ENCODE measurements around the gene TPGS1. TPM values are rescaled to one million over a fixed set of nuclear protein-coding genes. Genes with fewer than 3 reads are reported as not detected.

TPGS1 gene
- total and polyA plus RNA-seq, 2 of the 8 experiments (the other 6 are each of a cell fraction or from before 2014, with no cell fraction given) = 9.1 to 10.6 TPM

DNA sequence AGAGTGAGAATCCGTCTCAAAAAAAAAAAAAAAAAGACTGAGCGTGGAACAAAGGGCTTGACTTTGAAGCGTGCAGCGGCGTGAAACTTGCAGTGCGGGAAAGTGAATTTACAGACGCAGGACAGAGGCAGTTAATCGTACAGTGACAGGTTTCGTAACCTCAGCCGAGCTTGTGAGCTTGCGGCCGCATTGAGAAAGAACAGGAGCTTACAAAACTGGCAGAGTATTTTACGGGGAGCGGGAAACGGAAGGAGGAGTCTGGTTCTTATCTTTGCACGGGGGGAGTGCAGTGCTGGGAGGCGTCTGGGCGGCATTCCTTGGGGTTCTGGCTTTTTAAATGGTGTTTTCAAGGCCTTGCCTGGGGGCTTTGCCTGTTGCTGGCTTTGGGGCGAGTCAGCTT, 59.1 kb downstream of the TPGS1 start:
- Histone ChIP-seq H4K20me1 (replicated peaks in 1 of 2; ENCODE audit: control insufficient read depth in 1 of 2, insufficient read depth in 2 of 2, low read length in 2 of 2) (no peaks in the 10 kb centered on the region), H3K79me1 (ENCODE audit: low read depth, low read length) (no peaks in the 10 kb centered on the region), H3K9ac (replicated peaks in 1 of 4; ENCODE audit: extremely low read depth in 1 of 4, low read depth in 3 of 4, low read length in 3 of 4) (no peak overlapping the region), H2BK20ac (ENCODE audit: low read length) (no peak overlapping the region), H3K9me3 (ENCODE audit: insufficient read depth in 2 of 2, low read depth in 1 of 2, low read length in 1 of 2) (peaks cover 0 to 5% of the 10 kb centered on the region in 2 experiments; a peak in 1 of 4 replicates), H3K79me2 (ENCODE audit: control insufficient read depth in 1 of 2, insufficient read depth in 2 of 2, low read length in 2 of 2) (no peaks in the 10 kb centered on the region), H4K91ac (replicated peaks; ENCODE audit: insufficient read length, low read length) (no peak overlapping the region), H2AFZ (ENCODE audit: low read length) (no peak overlapping the region), H3K14ac (ENCODE audit: insufficient read length) (no peak overlapping the region), H3K4ac (replicated peaks; ENCODE audit: insufficient read length, low read depth, low read length) (no peak overlapping the region), H3K23me2 (ENCODE audit: low read depth, low read length) (peaks cover 5% of the 10 kb centered on the region; the same call in 1 of the 2 replicates), H3K27me3 (replicated peaks in 1 of 4; ENCODE audit: control insufficient read depth in 3 of 4, extremely low read depth in 1 of 4, insufficient read depth in 3 of 4, low read length in 3 of 4) (peaks cover 0 to 3% (median 0%) of the 10 kb centered on the region in 4 experiments; a peak in 1 of 7 replicates), H4K5ac (ENCODE audit: insufficient read length, low read depth, low read length) (no peak overlapping the region), H3K36me3 (ENCODE audit: control insufficient read depth in 2 of 4, insufficient read depth in 4 of 4, low read length in 3 of 4) (peaks cover 0 to 3% (median 0%) of the 10 kb centered on the region in 4 experiments; a peak in 2 of 8 replicates), H3K4me2 (ENCODE audit: insufficient read depth in 1 of 2, low read depth in 2 of 2, low read length in 2 of 2) (no peak overlapping the region), H3K4me1 (replicated peaks in 1 of 4; ENCODE audit: control insufficient read depth in 3 of 4, insufficient read depth in 4 of 4, low read length in 3 of 4) (peaks cover 0 to 8% (median 4%) of the 10 kb centered on the region in 4 experiments; a peak in 5 of 7 replicates), H4K8ac (ENCODE audit: extremely low read depth, insufficient read depth, low read length) (no peak overlapping the region), H3K56ac (replicated peaks; ENCODE audit: insufficient read length, low read depth, low read length) (no peak overlapping the region), H2BK120ac (replicated peaks; ENCODE audit: low read depth, low read length) (no peak overlapping the region), H3K23ac (ENCODE audit: insufficient read length) (no peak overlapping the region), H2BK5ac (ENCODE audit: low read depth, low read length) (no peak overlapping the region), H3K4me3 (ENCODE audit: extremely low read depth in 1 of 4, insufficient read depth in 2 of 4, low read depth in 3 of 4, low read length in 4 of 4) (no peak overlapping the region), H2AK5ac (ENCODE audit: low read depth, low read length) (no peak overlapping the region), H3K27ac (ENCODE audit: low read depth, low read length) (no peak overlapping the region), H2BK15ac (ENCODE audit: low read length) (no peak overlapping the region), H3K18ac (ENCODE audit: extremely low read depth, low read length) (no peak overlapping the region), H2BK12ac (ENCODE audit: low read depth, low read length) (no peak overlapping the region)
- ChIA-PET POLR2A (ENCODE audit: partially characterized antibody) (interaction anchor here (0.9 to 3.2 kb wide), 6 partner anchors 9 to 45 kb away, joined by 3 to 15 read pairs (median 4); partner anchors contain the start of gene CDC34), CTCF (ENCODE audit: partially characterized antibody) (interaction anchor here (1.3 to 1.9 kb wide), 2 partner anchors 33 to 55 kb away, joined by 3 to 4 read pairs; no protein-coding TSS in a partner anchor)
- no peak for DNase-seq (ENCODE audit: low read depth in 1 of 2, low spot score in 2 of 2)
- WGBS, 2 experiments (ENCODE audit: extremely low coverage in 1 of 2, insufficient coverage in 1 of 2, insufficient read length in 1 of 2, insufficient replicate concordance in 2 of 2, low coverage in 1 of 2, low lambda C conversion rate in 2 of 2, missing lambda C conversion rate in 1 of 2) = 93% methylated on average over 14 of the region's 19 CpGs; no CpG with 5 or more reads in 1 of the 2 experiments
- TF ChIP-seq HDAC6 (IDR thresholded peaks at IDR 0.05; ENCODE audit: low read depth, low read length) = no peak
- TF ChIP-seq, protein P1, sequence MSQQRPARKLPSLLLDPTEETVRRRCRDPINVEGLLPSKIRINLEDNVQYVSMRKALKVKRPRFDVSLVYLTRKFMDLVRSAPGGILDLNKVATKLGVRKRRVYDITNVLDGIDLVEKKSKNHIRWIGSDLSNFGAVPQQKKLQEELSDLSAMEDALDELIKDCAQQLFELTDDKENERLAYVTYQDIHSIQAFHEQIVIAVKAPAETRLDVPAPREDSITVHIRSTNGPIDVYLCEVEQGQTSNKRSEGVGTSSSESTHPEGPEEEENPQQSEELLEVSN (IDR thresholded peaks at IDR 0.05) = no peak
- no peak for TF ChIP-seq CBX5 (IDR thresholded peaks at IDR 0.05; ENCODE audit: low read depth, low read length)
- no peak for TF ChIP-seq EGR1 (IDR thresholded peaks at IDR 0.05; ENCODE audit: borderline replicate concordance, low read depth, low read length)
- no peak for TF ChIP-seq EP300 (IDR thresholded peaks at IDR 0.05; ENCODE audit: borderline replicate concordance in 1 of 2, low read depth in 2 of 2, low read length in 2 of 2)
- TF ChIP-seq NANOG (IDR thresholded peaks at IDR 0.05; ENCODE audit: insufficient read depth, low read depth, low read length, poor library complexity, severe bottlenecking) = no peak
- no peak for TF ChIP-seq GTF2F1 (IDR thresholded peaks at IDR 0.05; ENCODE audit: borderline replicate concordance, low read depth, low read length)
- no peak for TF ChIP-seq BCL11A (IDR thresholded peaks at IDR 0.05; ENCODE audit: low read depth in 2 of 2, low read length in 2 of 2)
- TF ChIP-seq ZNF274 (IDR thresholded peaks at IDR 0.05; ENCODE audit: borderline replicate concordance, extremely low read depth, low read length) = no peak
- no peak for FAIRE-seq
